CD4-positive, alpha-beta T cell treated with Interleukin-6 at 100 ng/mL for 8 hours (primary cell): ENCODE results near the gene THUMPD3.
A peak's percentile ranks its signal among the peaks of the same experiment; 100 is the strongest.

Experiments
- DNase-seq: peaks from one replicate; pipeline ENCODE4 v3.0.0-alpha.2; 2020; ENCODE audit warnings: mixed read lengths, low spot score

The THUMPD3 gene

DNA sequence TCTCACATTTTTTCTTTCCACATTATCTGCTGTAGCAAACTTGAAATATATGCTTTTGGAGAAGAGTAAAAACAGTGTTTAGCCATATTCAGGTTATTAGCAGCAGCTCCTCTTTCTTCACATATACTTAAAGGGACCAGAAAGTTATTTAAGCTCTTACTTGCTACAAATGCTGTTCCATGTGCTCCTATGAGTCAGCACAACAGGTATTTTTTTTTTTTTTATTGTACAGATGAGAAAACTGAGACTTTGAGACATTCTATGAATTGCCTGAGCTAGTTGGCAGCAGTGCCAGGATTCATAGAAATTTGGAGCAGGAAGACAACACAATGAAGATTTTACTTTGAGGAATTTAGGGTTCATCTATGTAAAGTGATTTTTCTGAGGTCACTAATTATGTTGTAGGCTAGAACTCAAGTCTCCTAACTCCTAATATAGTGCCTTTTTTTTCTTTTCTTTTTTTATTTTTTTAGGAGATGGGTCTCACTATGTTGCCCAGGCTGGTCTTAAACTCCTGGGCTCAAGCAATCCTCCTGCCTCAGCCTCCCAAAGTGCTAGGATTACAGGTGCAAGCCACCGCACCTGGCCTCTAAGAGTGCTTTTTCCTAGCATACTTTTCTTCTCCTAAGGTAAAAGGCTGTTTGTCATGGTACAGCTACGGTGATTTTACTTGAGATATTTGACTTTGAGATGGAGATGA is 58.1 kb downstream of the THUMPD3 start:
- no peak for DNase-seq

DNA sequence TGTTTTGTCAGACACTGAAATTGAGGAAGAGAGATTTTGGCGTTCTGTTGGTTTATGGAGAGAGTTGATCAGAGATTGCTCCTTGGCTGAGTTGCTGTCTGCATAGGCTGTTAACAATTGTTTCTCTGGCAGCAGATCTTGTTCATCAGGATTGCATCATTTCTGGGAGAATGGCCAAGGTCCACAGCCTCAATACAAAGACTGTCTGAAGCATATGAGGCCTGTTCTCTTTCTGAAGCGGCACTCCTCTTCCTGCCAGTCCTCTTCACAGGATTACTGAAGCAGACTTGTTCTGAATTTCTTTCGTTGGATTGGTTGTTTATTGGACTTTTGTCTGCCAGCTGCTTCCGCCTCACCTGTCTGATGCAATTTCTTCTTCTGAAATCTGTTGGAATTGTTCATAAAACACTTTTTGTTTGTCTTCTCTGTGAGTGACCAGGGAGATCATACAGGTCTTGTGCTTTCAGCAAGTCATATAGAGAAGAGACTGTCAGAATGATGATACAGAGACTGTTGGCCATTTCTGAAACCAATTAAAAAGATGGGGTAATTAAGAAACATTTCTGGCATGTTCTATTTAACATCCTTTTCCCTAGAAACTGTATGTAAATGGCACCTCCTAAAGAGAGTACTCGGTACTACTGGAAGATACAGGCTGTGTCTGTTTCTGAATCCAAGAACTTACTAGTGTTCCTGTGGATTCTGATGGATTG is 60.0 kb downstream of the THUMPD3 start:
- peak; percentile 12 for DNase-seq

DNA sequence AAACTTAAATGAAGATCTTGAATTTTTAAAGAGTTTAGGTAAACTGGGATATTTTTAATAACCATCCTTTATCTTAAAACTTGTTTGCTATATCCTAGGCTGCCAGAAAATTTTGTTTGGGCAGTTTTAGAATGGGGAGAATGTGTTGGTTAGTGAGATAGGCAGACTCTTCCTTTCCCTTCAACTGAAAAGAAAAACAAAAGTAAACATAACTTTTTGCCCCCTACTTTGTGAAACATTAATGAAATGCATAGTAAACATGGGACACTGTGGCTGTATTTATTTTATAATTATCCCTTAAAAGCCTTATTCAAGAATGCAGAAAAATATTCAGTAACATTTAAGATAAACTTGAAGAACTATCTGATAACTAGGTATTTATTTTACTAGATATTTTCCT is 65.6 kb downstream of the THUMPD3 start:
- DNase-seq = no peak

DNA sequence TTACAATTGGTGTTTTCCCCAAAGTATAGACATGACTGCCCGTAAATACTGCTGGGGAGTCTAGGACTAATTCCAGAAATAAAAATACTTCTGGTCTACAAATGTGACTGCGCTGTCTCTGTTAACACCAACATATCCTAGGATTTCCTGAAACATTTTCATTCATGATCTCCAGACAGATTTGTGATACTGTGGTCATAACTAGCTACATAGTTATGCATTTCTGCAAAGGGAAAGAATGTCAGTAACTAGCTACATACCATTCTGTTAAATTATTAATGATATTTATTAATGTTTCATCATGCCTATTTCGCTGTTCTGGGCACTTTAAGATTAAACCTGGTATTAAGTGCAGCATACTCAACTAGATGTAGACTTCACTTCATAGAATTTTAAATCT is 67.9 kb downstream of the THUMPD3 start:
- no peak for DNase-seq

GRCh38 chr3:9433627-9434521 is 71.0 kb downstream of the THUMPD3 start:
- no peak for DNase-seq

GRCh38 chr3:9435316-9435715 is 72.5 kb downstream of the THUMPD3 start:
- no peak for DNase-seq
